A673 (cell line): ENCODE results near the gene CNDP1. TPM values are rescaled to one million over a fixed set of nuclear protein-coding genes. Genes with fewer than 3 reads are reported as not detected.

Experiments
- BruUV-seq: library from RNA; stranded (reverse); fragments of 400-500 nt; replicated peaks from 2 replicates; lab custom pipeline; 2021; lab: Mats Ljungman, UMichigan
- CTCF ChIA-PET: fragments of 300-600 bp; sonication (Branson Sonifier 250); formaldehyde crosslinking; loops from one replicate; lab custom pipeline; 2022; ENCODE audit warnings: antibody characterized with exemption; lab: Charles Lee
- POLR2A ChIA-PET: fragments of 300-600 bp; sonication (Branson Sonifier 250); formaldehyde crosslinking; loops from one replicate; lab custom pipeline; 2022; ENCODE audit warnings: antibody characterized with exemption; ENCODE audit not compliant: low non-redundant PET; lab: Charles Lee
- DNase-seq: peaks from one replicate; pipeline ENCODE4 v3.0.0-alpha.2; 2015; ENCODE audit warnings: low spot score
- H3K27ac ChIP-seq: fragments of 200-600 bp; sonication (generic); 2 replicates; pipeline ENCODE4 v1.5.1; 2016; ENCODE audit warnings: mixed run types, low read depth, mild to moderate bottlenecking, mixed read lengths, antibody characterized with exemption, low read length; ENCODE audit not compliant: poor library complexity, severe bottlenecking
- H3K27me3 ChIP-seq: fragments of 200-600 bp; sonication (generic); replicated peaks from 2 replicates; pipeline ENCODE4 v1.6.1; 2017; ENCODE audit warnings: mixed run types, low read depth, mild to moderate bottlenecking, mixed read lengths, antibody characterized with exemption, low read length; ENCODE audit not compliant: insufficient read depth, poor library complexity
- H3K36me3 ChIP-seq: fragments of 200-600 bp; sonication (generic); 2 replicates; pipeline ENCODE4 v1.6.1; 2016; ENCODE audit warnings: mixed run types, mild to moderate bottlenecking, mixed read lengths, antibody characterized with exemption, low read length; ENCODE audit not compliant: insufficient read depth, poor library complexity, severe bottlenecking
- H3K4me1 ChIP-seq: fragments of 200-600 bp; sonication (generic); 2 replicates; pipeline ENCODE4 v1.6.1; 2017; ENCODE audit warnings: mixed run types, mild to moderate bottlenecking, mixed read lengths, antibody characterized with exemption, low read length; ENCODE audit not compliant: insufficient read depth, poor library complexity, severe bottlenecking
- H3K4me3 ChIP-seq: fragments of 200-600 bp; sonication (generic); 2 replicates; pipeline ENCODE4 v1.5.1; 2016; ENCODE audit warnings: low read depth, mixed run types, mild to moderate bottlenecking, mixed read lengths, low read length; ENCODE audit not compliant: poor library complexity, severe bottlenecking
- H3K9me3 ChIP-seq: fragments of 200-600 bp; sonication (generic); 2 replicates; pipeline ENCODE4 v1.6.1; 2016; ENCODE audit warnings: mixed run types, low read depth, mild to moderate bottlenecking, mixed read lengths, antibody characterized with exemption, low read length; ENCODE audit not compliant: poor library complexity, severe bottlenecking
- CTCF ChIP-seq: fragments of 300-800, 200-600 bp; sonication (generic); conservative IDR thresholded peaks from 2 replicates; pipeline ENCODE4 v1.5.1; 2017; ENCODE audit warnings: low read depth, mild to moderate bottlenecking, antibody characterized with exemption, low read length, moderate library complexity, mixed read lengths
- EZH2 ChIP-seq: fragments of 200-600 bp; sonication (generic); IDR thresholded peaks from 2 replicates; pipeline ENCODE4 v1.6.1; 2017; ENCODE audit warnings: borderline replicate concordance, low read depth, mild to moderate bottlenecking, mixed read lengths, antibody characterized with exemption, low read length; ENCODE audit not compliant: poor library complexity, severe bottlenecking
- intact Hi-C: fragments of 100-400 bp; cut with micrococcal nuclease; formaldehyde crosslinking; loops from one replicate; pipeline ENCODE4 v1.10.0; 2022; ENCODE audit not compliant: unreplicated experiment
- total RNA-seq: library from RNA; stranded (reverse); gene quantifications from 2 replicates; pipeline ENCODE4 v1.2.3, GENCODE V29; 2021

Gene CNDP1
- total RNA-seq, 1 experiment from 2014 or later: not detected

DNA sequence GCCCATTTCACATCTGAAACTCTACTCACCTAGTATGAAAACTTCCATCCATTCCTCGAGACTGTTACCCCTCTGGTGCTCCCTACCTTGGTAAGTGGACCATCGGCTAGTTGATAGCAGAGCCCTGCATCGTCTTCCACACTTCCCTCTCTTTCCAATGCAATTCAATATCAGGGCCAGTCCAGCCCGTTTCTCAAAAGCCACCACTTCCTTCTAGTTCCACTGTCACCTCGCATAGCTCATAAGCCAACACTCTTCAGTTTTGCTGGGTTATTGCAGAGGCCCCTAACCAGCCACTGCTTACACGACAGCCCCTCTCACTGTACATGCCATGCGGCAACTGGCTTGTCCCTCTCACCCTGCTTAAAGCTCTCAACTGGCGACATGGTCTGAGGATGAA is 53.1 kb downstream of the CNDP1 start:
- TF ChIP-seq EZH2: no peak
- TF ChIP-seq CTCF: no peak
- H3K27me3 ChIP-seq: peaks cover 37% of the 10 kb centered on the region
- H3K9me3 ChIP-seq: no peaks in the 10 kb centered on the region
- DNase-seq: no peak
- no peak overlapping the region for H3K27ac ChIP-seq
- ChIA-PET POLR2A (no interaction called here), CTCF (interaction anchor here (0.7 kb wide), 1 partner anchor 685 kb away, joined by 3 read pairs; no protein-coding TSS in a partner anchor)
- H3K4me1 ChIP-seq: no peaks in the 10 kb centered on the region
- BruUV-seq: no TSS peak
- intact Hi-C loops: no loop called here
- no peak overlapping the region for H3K4me3 ChIP-seq
- no peaks in the 10 kb centered on the region for H3K36me3 ChIP-seq

GRCh38 chr18:74589021-74589420 is 54.7 kb downstream of the CNDP1 start:
- H3K36me3 ChIP-seq: no peaks in the 10 kb centered on the region
- TF ChIP-seq EZH2 (no peak), CTCF (no peak)
- no peak overlapping the region for H3K27ac ChIP-seq
- CTCF ChIA-PET: no interaction called here
- BruUV-seq: no TSS peak
- no peaks in the 10 kb centered on the region for H3K4me1 ChIP-seq
- H3K27me3 ChIP-seq: peaks cover 28% of the 10 kb centered on the region
- H3K9me3 ChIP-seq: no peaks in the 10 kb centered on the region
- DNase-seq: no peak
- POLR2A ChIA-PET: no interaction called here
- intact Hi-C loops: no loop called here
- H3K4me3 ChIP-seq: no peak overlapping the region

DNA sequence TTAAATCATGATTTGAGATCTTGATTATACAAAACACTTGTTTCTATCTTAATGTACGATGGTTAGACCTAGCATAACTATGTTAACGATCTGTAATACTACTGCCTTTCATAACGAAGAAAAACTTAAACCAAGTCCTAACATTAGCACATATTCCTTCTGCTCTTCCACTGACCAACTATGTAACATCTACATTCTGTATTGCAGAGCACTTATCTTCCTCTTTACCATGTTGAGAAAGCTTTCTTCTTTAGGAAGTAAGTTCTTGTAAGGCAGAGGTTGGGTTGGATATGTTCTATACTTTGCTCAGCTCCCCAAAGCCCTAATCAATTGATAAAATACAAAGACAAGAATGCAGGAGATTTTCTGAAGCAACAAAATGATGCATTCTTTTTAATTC is 55.5 kb downstream of the CNDP1 start:
- peaks cover 21% of the 10 kb centered on the region for H3K27me3 ChIP-seq
- H3K4me1 ChIP-seq: no peaks in the 10 kb centered on the region
- intact Hi-C loops: no loop called here
- no peak overlapping the region for H3K27ac ChIP-seq
- ChIA-PET POLR2A (no interaction called here), CTCF (no interaction called here)
- no peaks in the 10 kb centered on the region for H3K36me3 ChIP-seq
- no peak overlapping the region for H3K4me3 ChIP-seq
- TF ChIP-seq CTCF (no peak), EZH2 (no peak)
- no TSS peak for BruUV-seq
- H3K9me3 ChIP-seq: no peaks in the 10 kb centered on the region
- DNase-seq: no peak
